Measurements from ENCODE around the gene BATF3. TPM values are rescaled to one million over a fixed set of nuclear protein-coding genes. Genes with fewer than 3 reads are reported as not detected.
"Not testable (repeated sequence)": the region's sequence is repeated elsewhere in the genome, so short reads cannot be mapped to it uniquely, and the experiment has no call there.

The BATF3 gene
- total and polyA plus RNA-seq, 2 donors (not counting 3 experiments of a cell fraction or from before 2014, with no cell fraction given), result 0.69 to 1.9 TPM

DNA sequence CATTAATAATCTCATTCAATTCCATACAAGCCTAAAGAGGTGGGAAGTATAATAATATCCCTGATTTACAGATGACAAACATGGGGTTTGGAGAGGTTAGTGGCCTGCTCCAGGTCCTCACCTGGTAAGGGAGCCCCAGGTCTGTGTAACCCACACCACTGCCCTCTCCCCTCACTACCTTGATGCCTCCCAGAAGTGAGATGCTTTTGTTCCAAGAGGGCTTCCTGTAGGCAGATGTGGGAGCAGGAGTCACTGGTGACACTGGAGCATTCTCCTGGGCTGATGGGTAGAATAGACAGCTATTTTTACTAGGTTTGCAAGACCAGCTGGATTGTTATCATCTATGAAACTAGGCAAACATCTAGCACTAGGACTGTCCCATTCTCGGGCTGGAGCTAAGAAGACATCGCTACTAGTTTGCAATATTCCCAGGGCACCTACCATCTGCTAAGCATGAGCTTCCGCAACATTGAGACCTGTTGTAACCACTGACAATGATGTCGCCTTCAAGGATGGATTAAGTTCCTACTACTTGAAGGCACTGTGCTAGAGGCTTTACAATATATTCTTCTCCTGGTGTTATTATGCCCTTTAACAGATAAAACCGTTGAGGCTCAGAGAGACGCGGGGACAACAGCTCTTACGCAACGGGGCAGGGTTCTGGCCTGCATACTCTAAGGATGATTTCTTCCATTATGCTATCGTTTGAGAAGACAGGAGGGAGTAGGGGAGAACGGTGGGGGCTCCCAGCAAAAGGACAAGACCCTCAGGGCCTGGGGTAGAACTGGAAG lies 35.0 kb downstream of the BATF3 start:
- no peaks in the 10 kb centered on the region for H3K79me2 ChIP-seq (ENCODE audit: control insufficient read depth, insufficient read depth, low read length)
- no peaks in the 10 kb centered on the region for H3K36me3 ChIP-seq (ENCODE audit: control insufficient read depth in 2 of 2, extremely low read depth in 1 of 2, insufficient read depth in 2 of 2, low read length in 2 of 2)
- H3K4me2 ChIP-seq (ENCODE audit: insufficient read depth, low read length), result no peak overlapping the region
- H3K9me3 ChIP-seq (replicated peaks; ENCODE audit: control insufficient read depth, insufficient read depth, low read length), result no peaks in the 10 kb centered on the region
- H3K4me3 ChIP-seq (replicated peaks in 1 of 3; ENCODE audit: insufficient read depth in 1 of 3, low read depth in 1 of 3, low read length in 3 of 3), result no peak overlapping the region
- H3K9ac ChIP-seq (replicated peaks; ENCODE audit: extremely low read depth, insufficient read depth, low read length), result no peak overlapping the region
- TF ChIP-seq FOS (IDR thresholded peaks at IDR 0.05; ENCODE audit: borderline replicate concordance, insufficient read depth, low read length), result no peak
- TF ChIP-seq POLR2A (IDR thresholded peaks at IDR 0.05; ENCODE audit: low read depth, low read length), result no peak
- no peak for TF ChIP-seq JUN (IDR thresholded peaks at IDR 0.05; ENCODE audit: borderline replicate concordance, insufficient read depth, insufficient read length, low read depth)
- TF ChIP-seq, protein P1, sequence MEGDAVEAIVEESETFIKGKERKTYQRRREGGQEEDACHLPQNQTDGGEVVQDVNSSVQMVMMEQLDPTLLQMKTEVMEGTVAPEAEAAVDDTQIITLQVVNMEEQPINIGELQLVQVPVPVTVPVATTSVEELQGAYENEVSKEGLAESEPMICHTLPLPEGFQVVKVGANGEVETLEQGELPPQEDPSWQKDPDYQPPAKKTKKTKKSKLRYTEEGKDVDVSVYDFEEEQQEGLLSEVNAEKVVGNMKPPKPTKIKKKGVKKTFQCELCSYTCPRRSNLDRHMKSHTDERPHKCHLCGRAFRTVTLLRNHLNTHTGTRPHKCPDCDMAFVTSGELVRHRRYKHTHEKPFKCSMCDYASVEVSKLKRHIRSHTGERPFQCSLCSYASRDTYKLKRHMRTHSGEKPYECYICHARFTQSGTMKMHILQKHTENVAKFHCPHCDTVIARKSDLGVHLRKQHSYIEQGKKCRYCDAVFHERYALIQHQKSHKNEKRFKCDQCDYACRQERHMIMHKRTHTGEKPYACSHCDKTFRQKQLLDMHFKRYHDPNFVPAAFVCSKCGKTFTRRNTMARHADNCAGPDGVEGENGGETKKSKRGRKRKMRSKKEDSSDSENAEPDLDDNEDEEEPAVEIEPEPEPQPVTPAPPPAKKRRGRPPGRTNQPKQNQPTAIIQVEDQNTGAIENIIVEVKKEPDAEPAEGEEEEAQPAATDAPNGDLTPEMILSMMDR (IDR thresholded peaks at IDR 0.05; ENCODE audit: extremely low read depth in 1 of 2, insufficient read depth in 1 of 2, low read depth in 1 of 2, low read length in 2 of 2), result no peak
- TF ChIP-seq EZH2 (IDR thresholded peaks at IDR 0.05; ENCODE audit: borderline replicate concordance, low read depth, low read length, severe bottlenecking), result no peak
- no peak for TF ChIP-seq GATA2 (IDR thresholded peaks at IDR 0.05; ENCODE audit: insufficient read depth, insufficient read length, low read depth, low read length)
- TF ChIP-seq, protein P2, sequence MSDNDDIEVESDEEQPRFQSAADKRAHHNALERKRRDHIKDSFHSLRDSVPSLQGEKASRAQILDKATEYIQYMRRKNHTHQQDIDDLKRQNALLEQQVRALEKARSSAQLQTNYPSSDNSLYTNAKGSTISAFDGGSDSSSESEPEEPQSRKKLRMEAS (IDR thresholded peaks at IDR 0.05; ENCODE audit: insufficient read depth, insufficient read length), result no peak
- TF ChIP-seq POLR2AphosphoS5 (IDR thresholded peaks at IDR 0.05; ENCODE audit: insufficient read depth, low read depth, low read length), result no peak
- TF ChIP-seq MYC (IDR thresholded peaks at IDR 0.05; ENCODE audit: low read depth, low read length), result no peak
- no peaks in the 10 kb centered on the region for H3K9me1 ChIP-seq (replicated peaks; ENCODE audit: control insufficient read depth, extremely low read depth, insufficient read depth, low read length)
- intact Hi-C loops (cut with micrococcal nuclease) (loop anchor here (1.0 kb wide), 5 partner anchors 56 to 331 kb away; partner anchors contain the start of gene ATF3), dilution Hi-C loops (cut with MboI; ENCODE audit: extremely low pct_ligation_motif_present, low sequenced_read_pairs) (no loop called here)
- ChIA-PET CTCF (interaction anchor here (0.6 to 2.3 kb wide), 96 partner anchors 9 to 1032 kb away, joined by 3 to 71 read pairs (median 5); partner anchors contain the start of genes ATF3, BATF3, FLVCR1 and NSL1), POLR2A (interaction anchor here (1.0 to 1.6 kb wide), 2 partner anchors 17 to 56 kb away, joined by 3 to 10 read pairs; partner anchors contain the start of gene ATF3)
- no peak overlapping the region for H3K27ac ChIP-seq (ENCODE audit: insufficient read depth, low read depth, low read length)
- no peak for FAIRE-seq
- H3K4me1 ChIP-seq (ENCODE audit: control insufficient read depth, extremely low read depth, insufficient read depth, low read length), result peaks cover 27% of the 10 kb centered on the region
- peaks cover 0 to 6% of the 10 kb centered on the region in 2 experiments for H3K27me3 ChIP-seq (ENCODE audit: control insufficient read depth in 2 of 2, insufficient read depth in 2 of 2, low read length in 2 of 2)
- no peak for DNase-seq (ENCODE audit: low read depth, low spot score)
- BruUV-seq (replicated peaks), result no TSS peak
- no peaks in the 10 kb centered on the region for H4K20me1 ChIP-seq (replicated peaks; ENCODE audit: control insufficient read depth, extremely low read depth, insufficient read depth, low read length)
- no peak overlapping the region for H2AFZ ChIP-seq (ENCODE audit: low read depth, low read length)

DNA sequence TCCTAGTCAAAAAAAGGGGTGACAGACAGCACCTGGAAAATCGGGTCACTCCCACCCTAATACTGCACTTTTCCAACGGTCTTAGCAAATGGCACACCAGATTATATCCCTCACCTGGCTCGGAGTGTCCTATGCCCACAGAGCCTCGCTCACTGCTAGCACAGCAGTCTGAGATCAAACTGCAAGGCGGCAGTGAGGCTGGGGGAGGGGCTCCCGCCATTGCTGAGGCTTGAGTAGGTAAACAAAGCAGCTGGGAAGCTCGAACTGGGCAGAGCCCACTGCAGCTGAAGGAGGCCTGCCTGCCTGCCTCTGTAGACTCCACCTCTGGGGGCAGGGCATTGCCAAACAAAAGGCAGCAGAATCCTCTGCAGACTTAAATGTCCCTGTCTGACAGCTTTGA lies 41.4 kb downstream of the BATF3 start:
- H3K4me3 ChIP-seq (replicated peaks in 1 of 3; ENCODE audit: insufficient read depth in 1 of 3, low read depth in 1 of 3, low read length in 3 of 3); H3K9me1 ChIP-seq (replicated peaks; ENCODE audit: control insufficient read depth, extremely low read depth, insufficient read depth, low read length); H3K9me3 ChIP-seq (replicated peaks; ENCODE audit: control insufficient read depth, insufficient read depth, low read length); H3K79me2 ChIP-seq (ENCODE audit: control insufficient read depth, insufficient read depth, low read length); H3K36me3 ChIP-seq (ENCODE audit: control insufficient read depth in 2 of 2, extremely low read depth in 1 of 2, insufficient read depth in 2 of 2, low read length in 2 of 2); FAIRE-seq; H3K9ac ChIP-seq (replicated peaks; ENCODE audit: extremely low read depth, insufficient read depth, low read length); H3K27me3 ChIP-seq (ENCODE audit: control insufficient read depth in 2 of 2, insufficient read depth in 2 of 2, low read length in 2 of 2); DNase-seq (ENCODE audit: low read depth, low spot score); H3K4me1 ChIP-seq (ENCODE audit: control insufficient read depth, extremely low read depth, insufficient read depth, low read length); H3K27ac ChIP-seq (ENCODE audit: insufficient read depth, low read depth, low read length); intact Hi-C loops (cut with micrococcal nuclease); dilution Hi-C loops (cut with MboI; ENCODE audit: extremely low pct_ligation_motif_present, low sequenced_read_pairs); H2AFZ ChIP-seq (ENCODE audit: low read depth, low read length); H4K20me1 ChIP-seq (replicated peaks; ENCODE audit: control insufficient read depth, extremely low read depth, insufficient read depth, low read length); CTCF ChIA-PET; H3K4me2 ChIP-seq (ENCODE audit: insufficient read depth, low read length); POLR2A ChIA-PET; BruUV-seq (replicated peaks): not testable (repeated sequence)

Measured in endothelial cell of umbilical vein (primary cell).